Choroid plexus epithelial cell (primary cell): ENCODE data around the gene GABRR2.

ENCODE experiments used
- DNase-seq: peaks from one replicate; pipeline ENCODE4 v3.0.0-alpha.2; 2010; ENCODE audit warnings: low read depth
- H3K4me3 ChIP-seq: 2 replicates; pipeline ENCODE4 v1.5.1; 2011; ENCODE audit warnings: low read depth, mild to moderate bottlenecking, control low read depth, low read length, moderate library complexity
- TF ChIP-seq, protein P1 (sequence below): conservative IDR thresholded peaks from 2 replicates; pipeline ENCODE4 v1.5.1; 2011; ENCODE audit warnings: low read depth, mild to moderate bottlenecking, control low read depth, inconsistent platforms, low read length, moderate library complexity

GABRR2 gene

DNA sequence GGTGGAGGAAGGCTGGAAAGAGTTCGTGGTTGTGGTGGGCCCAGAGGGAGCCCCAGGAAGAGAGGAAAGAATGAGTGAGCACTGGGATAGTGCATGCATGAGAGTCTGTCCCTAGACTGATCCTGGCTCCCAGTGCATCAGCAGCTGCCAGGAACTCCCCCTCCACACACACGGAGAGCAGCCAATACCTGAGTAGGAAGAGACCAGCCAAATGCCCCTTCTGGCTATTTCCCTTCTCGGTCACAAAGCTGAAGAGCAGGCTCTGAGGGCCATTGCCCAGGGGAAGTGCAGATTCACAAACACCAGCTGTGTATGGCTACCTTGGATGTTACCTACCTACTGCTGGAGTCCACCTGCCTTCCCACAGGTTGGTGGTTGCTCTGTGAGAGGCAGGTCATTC, 45.1 kb downstream of the GABRR2 start:
- TF ChIP-seq, protein P1, sequence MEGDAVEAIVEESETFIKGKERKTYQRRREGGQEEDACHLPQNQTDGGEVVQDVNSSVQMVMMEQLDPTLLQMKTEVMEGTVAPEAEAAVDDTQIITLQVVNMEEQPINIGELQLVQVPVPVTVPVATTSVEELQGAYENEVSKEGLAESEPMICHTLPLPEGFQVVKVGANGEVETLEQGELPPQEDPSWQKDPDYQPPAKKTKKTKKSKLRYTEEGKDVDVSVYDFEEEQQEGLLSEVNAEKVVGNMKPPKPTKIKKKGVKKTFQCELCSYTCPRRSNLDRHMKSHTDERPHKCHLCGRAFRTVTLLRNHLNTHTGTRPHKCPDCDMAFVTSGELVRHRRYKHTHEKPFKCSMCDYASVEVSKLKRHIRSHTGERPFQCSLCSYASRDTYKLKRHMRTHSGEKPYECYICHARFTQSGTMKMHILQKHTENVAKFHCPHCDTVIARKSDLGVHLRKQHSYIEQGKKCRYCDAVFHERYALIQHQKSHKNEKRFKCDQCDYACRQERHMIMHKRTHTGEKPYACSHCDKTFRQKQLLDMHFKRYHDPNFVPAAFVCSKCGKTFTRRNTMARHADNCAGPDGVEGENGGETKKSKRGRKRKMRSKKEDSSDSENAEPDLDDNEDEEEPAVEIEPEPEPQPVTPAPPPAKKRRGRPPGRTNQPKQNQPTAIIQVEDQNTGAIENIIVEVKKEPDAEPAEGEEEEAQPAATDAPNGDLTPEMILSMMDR = no peak
- no peak for DNase-seq
- H3K4me3 ChIP-seq = no peak overlapping the region

- H3K4me3 ChIP-seq = no peak overlapping the region
- no peak for DNase-seq
- TF ChIP-seq, protein P1 = no peak
Observed at GRCh38 chr6:89269252-89269651, 45.8 kb downstream of the GABRR2 start.

DNA sequence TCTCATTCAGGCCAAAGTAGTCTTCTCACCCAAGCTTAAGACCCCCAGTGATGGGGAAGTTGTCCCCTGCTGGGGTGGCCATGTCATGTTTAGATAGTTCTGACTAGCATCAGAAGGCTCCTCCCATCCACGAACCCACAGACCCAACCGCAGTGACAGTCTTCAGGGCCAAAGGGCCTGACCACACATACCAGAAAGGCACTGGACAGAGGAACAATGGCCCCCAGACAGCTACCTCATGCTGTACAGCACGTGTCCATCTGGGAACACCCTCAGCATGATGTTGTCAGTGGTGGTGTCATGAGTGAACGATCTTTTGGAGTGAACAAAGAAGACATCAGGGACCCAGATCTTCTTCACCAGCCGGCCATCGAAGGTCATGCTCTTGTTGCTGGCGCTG, 46.3 kb downstream of the GABRR2 start:
- H3K4me3 ChIP-seq = no peak overlapping the region
- TF ChIP-seq, protein P1 = no peak
- DNase-seq = peak; percentile 52

- TF ChIP-seq, protein P1 = no peak
- no peak for DNase-seq
- no peak overlapping the region for H3K4me3 ChIP-seq
Observed at GRCh38 chr6:89267918-89268317, 47.2 kb downstream of the GABRR2 start.

- DNase-seq = no peak
- H3K4me3 ChIP-seq = no peak overlapping the region
- TF ChIP-seq, protein P1 = no peak
Observed at GRCh38 chr6:89264296-89264695, 50.8 kb downstream of the GABRR2 start.

DNA sequence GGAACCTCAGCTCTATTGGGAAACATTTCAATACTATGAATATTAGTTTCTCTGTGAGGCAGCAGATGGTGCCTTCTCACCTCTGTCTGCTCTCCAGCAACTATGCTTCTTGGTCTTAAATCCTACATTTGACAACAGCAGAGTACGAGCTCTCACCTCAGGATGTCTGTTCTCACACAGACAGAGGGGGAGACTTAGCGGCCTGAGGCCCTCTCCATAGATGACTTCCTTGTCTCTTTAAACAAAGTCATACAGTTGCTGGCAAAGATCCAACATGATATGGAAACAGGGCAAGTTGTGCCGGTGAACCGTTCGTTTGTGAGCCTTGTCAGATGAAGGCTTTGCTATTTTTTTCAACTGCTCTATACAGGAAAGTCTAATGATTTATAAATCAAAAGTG, 54.3 kb downstream of the GABRR2 start:
- no peak overlapping the region for H3K4me3 ChIP-seq
- TF ChIP-seq, protein P1 = no peak
- peak; percentile 5 for DNase-seq

DNA sequence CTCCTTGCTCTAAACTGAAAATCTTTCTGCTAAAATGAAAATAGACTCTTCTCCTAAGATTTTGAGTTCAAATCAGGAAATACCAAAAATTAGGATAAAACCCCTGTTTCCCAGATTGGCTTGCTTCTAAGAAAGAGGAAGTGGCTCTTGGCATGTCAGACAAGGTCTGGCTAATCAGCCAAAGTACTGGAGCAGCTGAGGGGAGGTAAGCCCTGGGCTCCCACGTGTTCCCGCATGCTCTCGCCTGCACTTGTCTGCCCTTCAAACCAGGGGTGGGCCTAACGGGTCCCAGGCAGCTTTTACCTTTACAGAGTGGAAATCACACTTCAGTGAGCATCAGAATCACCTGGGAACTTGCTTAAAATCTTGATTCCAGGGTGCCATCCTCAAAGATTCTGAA, 54.8 kb downstream of the GABRR2 start:
- TF ChIP-seq, protein P1 = no peak
- no peak for DNase-seq
- H3K4me3 ChIP-seq = no peak overlapping the region
